A375 (cell line): Measurements from ENCODE around the gene MAP7. TPM values are rescaled to one million over a fixed set of nuclear protein-coding genes. Genes with fewer than 3 reads are reported as not detected.

Source experiments
- small RNA-seq: library from RNA; depleted of rRNA; stranded (forward); fragments of <200 nt; gene quantifications from one replicate; pipeline ENCODE3, GENCODE V24; 2014
- total RNA-seq: library from RNA; depleted of rRNA; stranded (reverse); fragments of >200 nt; shearing (Covaris generic); gene quantifications from 2 replicates; pipeline ENCODE4 v1.2.3, GENCODE V29; 2014; rRNA removed

Gene MAP7
- 0.49 and 0.77 TPM in 2 replicates for total RNA-seq

DNA sequence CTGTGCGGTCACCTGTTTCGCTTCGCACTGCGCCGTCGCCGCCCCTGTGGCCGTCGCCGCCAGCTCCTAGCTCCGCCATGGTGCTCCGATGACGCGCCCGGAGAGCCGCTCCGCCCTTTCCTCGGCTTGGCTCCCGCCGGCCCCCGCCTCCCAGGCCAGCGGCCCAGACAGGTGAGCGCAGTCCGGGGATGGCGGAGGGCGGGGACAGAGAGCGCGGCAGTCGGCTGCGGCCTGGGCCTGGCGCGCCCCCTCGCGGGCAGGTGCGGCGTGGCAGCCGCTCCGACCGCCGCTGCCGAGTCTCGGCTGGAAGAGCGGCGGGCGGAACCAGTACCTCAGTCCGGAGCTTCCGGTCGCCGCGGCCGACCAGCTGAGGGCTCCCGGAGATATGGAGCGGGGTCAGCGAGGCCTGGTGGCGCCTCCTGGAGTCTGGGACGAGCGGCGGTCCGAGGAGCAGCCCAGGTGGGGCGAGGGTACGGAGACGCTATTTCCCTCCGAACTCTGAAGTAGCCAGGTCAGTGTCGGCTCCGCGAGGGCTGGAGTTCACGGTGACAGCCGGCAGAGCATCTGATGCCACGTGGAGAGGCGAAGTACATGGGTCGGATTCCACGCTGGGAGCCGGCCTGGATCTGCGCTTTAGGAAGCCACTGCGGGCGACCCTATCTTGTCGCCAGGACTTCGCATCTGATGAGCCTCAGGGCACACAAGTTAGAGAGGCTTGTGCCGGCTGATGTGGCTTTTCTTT lies at the start of gene MAP7:
Gene MAP7, minus strand, starts transcription at position 93 of the 742 bp plus-strand sequence. Its CDS starts 14 bp downstream, at position 79.

Small RNAs within 50 kb of the gene (small RNA-seq; reads per million reads assigned to genes)
- not detected for gene AL023284.1
- gene NDUFS5P1: not detected

Other genes starting within 250 kb of the MAP7 start
- gene MAP3K5, start 242.1 kb upstream of the MAP7 start, total RNA-seq: 4.8 and 5.1 TPM in 2 replicates